Right lung (tissue), 5 donors: ENCODE results near the gene TBX4. TPM values are rescaled to one million over a fixed set of nuclear protein-coding genes. Genes with fewer than 3 reads are reported as not detected.
"Not testable (repeated sequence)": the region's sequence is repeated elsewhere in the genome, so short reads cannot be mapped to it uniquely, and the experiment has no call there.

Experiments used
- DNase-seq, 2 donors: peaks; one replicate each; pipeline ENCODE4 v3.0.0-alpha.2; 2013
- polyA plus RNA-seq, 5 donors: library from polyadenylated mRNA; unstranded; fragments of 120-200 nt; gene quantifications; one replicate each; pipeline versions ENCODE4 v1.2.1 to v1.2.3, GENCODE V29; 2013; ENCODE audit warnings: inconsistent platforms in 1 of 5, low replicate concordance in 1 of 5; ENCODE audit not compliant: insufficient read length in 5 of 5, insufficient read depth in 1 of 5

TBX4 gene
- polyA plus RNA-seq, 5 donors: 152 to 204 (median 165) TPM

- no peak for DNase-seq
Measured at GRCh38 chr17:61495161-61495857, 43.1 kb downstream of the TBX4 start.

- no peak for DNase-seq
Measured at GRCh38 chr17:61496174-61496956, 44.1 kb downstream of the TBX4 start.

GRCh38 chr17:61496957-61497653 lies 44.9 kb downstream of the TBX4 start:
- no peak for DNase-seq

GRCh38 chr17:61498042-61498994 lies 46.1 kb downstream of the TBX4 start:
- no peak for DNase-seq

GRCh38 chr17:61499632-61500031 lies 47.4 kb downstream of the TBX4 start:
- DNase-seq: no peak

GRCh38 chr17:61500287-61500686 lies 48.1 kb downstream of the TBX4 start:
- no peak for DNase-seq

GRCh38 chr17:61502292-61502691 lies 50.1 kb downstream of the TBX4 start:
- DNase-seq: no peak

- DNase-seq: no peak
Measured at GRCh38 chr17:61503961-61504360, 51.7 kb downstream of the TBX4 start.

- DNase-seq: no peak
Measured at GRCh38 chr17:61504697-61505096, 52.5 kb downstream of the TBX4 start.

- DNase-seq: no peak
Measured at GRCh38 chr17:61505846-61506627, 53.8 kb downstream of the TBX4 start.

- DNase-seq: no peak
Measured at GRCh38 chr17:61507383-61508066, 55.3 kb downstream of the TBX4 start.

- no peak for DNase-seq
Measured at GRCh38 chr17:61508912-61509311, 56.7 kb downstream of the TBX4 start.

- not testable (repeated sequence) for DNase-seq
Measured at GRCh38 chr17:61509454-61509853, 57.2 kb downstream of the TBX4 start.

- DNase-seq: no peak
Measured at GRCh38 chr17:61510237-61510636, 58.0 kb downstream of the TBX4 start.

- no peak for DNase-seq
Measured at GRCh38 chr17:61510991-61511390, 58.8 kb downstream of the TBX4 start.

- DNase-seq: no peak
Measured at GRCh38 chr17:61511480-61512182, 59.4 kb downstream of the TBX4 start.

- DNase-seq: no peak
Measured at GRCh38 chr17:61514491-61514890, 62.3 kb downstream of the TBX4 start.

GRCh38 chr17:61517265-61517664 lies 65.0 kb downstream of the TBX4 start:
- DNase-seq: no peak

GRCh38 chr17:61517843-61518606 lies 65.8 kb downstream of the TBX4 start:
- DNase-seq: no peak
